ENCODE measurements around the gene OBSL1. TPM values are rescaled to one million over a fixed set of nuclear protein-coding genes. Genes with fewer than 3 reads are reported as not detected.

OBSL1 gene
- total RNA-seq, 1 experiment from 2014 or later = 25.5 TPM

- no peaks in the 10 kb centered on the region for H3K36me3 ChIP-seq (ENCODE audit: control insufficient read depth, insufficient read depth, low read length)
- ChIA-PET CTCF (no interaction called here), POLR2A (no interaction called here)
- no TSS peak for BruUV-seq (replicated peaks)
- TF ChIP-seq POLR2AphosphoS5 (IDR thresholded peaks at IDR 0.05; ENCODE audit: low read depth, low read length) (no peak), REST (IDR thresholded peaks at IDR 0.05; ENCODE audit: insufficient read depth in 1 of 2, low read depth in 2 of 2, low read length in 1 of 2) (no peak), SIN3A (IDR thresholded peaks at IDR 0.05; ENCODE audit: borderline replicate concordance, insufficient read depth, low read depth, low read length) (no peak), TCF7L2 (IDR thresholded peaks at IDR 0.05; ENCODE audit: low read depth, low read length) (no peak), CTCF (IDR thresholded peaks at IDR 0.05) (no peak)
- H3K9me3 ChIP-seq (ENCODE audit: control insufficient read depth, insufficient read depth, low read depth, low read length) = no peaks in the 10 kb centered on the region
- DNase-seq (ENCODE audit: low read depth, low spot score) (no peak), ATAC-seq (no peak)
- in situ Hi-C loops (cut with HindIII; ENCODE audit: low pct_unique_long_range_greater_than_20kb, low sequenced_read_pairs) (no loop called here), intact Hi-C loops (cut with micrococcal nuclease; ENCODE audit: unreplicated experiment) (no loop called here)
- H3K4me1 ChIP-seq (ENCODE audit: control insufficient read depth, insufficient read depth, low read length) = peaks cover 3% of the 10 kb centered on the region; the same call in 1 of the 2 replicates
- H3K27ac ChIP-seq (ENCODE audit: low read length) = no peak overlapping the region
- no peak overlapping the region for H3K4me3 ChIP-seq (ENCODE audit: low read depth in 2 of 2, low read length in 2 of 2)
- no peaks in the 10 kb centered on the region for H3K27me3 ChIP-seq (ENCODE audit: control insufficient read depth, insufficient read depth, low read length)
Measured at GRCh38 chr2:219555956-219556355, 15.4 kb downstream of the OBSL1 start.

- ChIA-PET POLR2A (no interaction called here), CTCF (no interaction called here)
- in situ Hi-C loops (cut with HindIII; ENCODE audit: low pct_unique_long_range_greater_than_20kb, low sequenced_read_pairs) = no loop called here
- ATAC-seq (no peak), DNase-seq (ENCODE audit: low read depth, low spot score) (no peak)
- H3K4me1 ChIP-seq (ENCODE audit: control insufficient read depth, insufficient read depth, low read length) = peaks cover 3% of the 10 kb centered on the region; the same call in 1 of the 2 replicates
- H3K9me3 ChIP-seq (ENCODE audit: control insufficient read depth, insufficient read depth, low read depth, low read length) = no peaks in the 10 kb centered on the region
- no peaks in the 10 kb centered on the region for H3K27me3 ChIP-seq (ENCODE audit: control insufficient read depth, insufficient read depth, low read length)
- intact Hi-C loops (cut with micrococcal nuclease; ENCODE audit: unreplicated experiment) = no loop called here
- TF ChIP-seq POLR2AphosphoS5 (IDR thresholded peaks at IDR 0.05; ENCODE audit: low read depth, low read length) (no peak), REST (IDR thresholded peaks at IDR 0.05; ENCODE audit: insufficient read depth in 1 of 2, low read depth in 2 of 2, low read length in 1 of 2) (no peak), TCF7L2 (IDR thresholded peaks at IDR 0.05; ENCODE audit: low read depth, low read length) (no peak), SIN3A (IDR thresholded peaks at IDR 0.05; ENCODE audit: borderline replicate concordance, insufficient read depth, low read depth, low read length) (no peak), CTCF (IDR thresholded peaks at IDR 0.05) (no peak)
- no TSS peak for BruUV-seq (replicated peaks)
- H3K4me3 ChIP-seq (ENCODE audit: low read depth in 2 of 2, low read length in 2 of 2) = no peak overlapping the region
- H3K36me3 ChIP-seq (ENCODE audit: control insufficient read depth, insufficient read depth, low read length) = no peaks in the 10 kb centered on the region
- H3K27ac ChIP-seq (ENCODE audit: low read length) = no peak overlapping the region
Measured at GRCh38 chr2:219554350-219554749, 17.0 kb downstream of the OBSL1 start.

Data from Panc1 (cell line).